ENCODE results near the gene SPDL1.
A peak's percentile ranks its signal among the peaks of the same experiment; 100 is the strongest.

The SPDL1 gene

DNA sequence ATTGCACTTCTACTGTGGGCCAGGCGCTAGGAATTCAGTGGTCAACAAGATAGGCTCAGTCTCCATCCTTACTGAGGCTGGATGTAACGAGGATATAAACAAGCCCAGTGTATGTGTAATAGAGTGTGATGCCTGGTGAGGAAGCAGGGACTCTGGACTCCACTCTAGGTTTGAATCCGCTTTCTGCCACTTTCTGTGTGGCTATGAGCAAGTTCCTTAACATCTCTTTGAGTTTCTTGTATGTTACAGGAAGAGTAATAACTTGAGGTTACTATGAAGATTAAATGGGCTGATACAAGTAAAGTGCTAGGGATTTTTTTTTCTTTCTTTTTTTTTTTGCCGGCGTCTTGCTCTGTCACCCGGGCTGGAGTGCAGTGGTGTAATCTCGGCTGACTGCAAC, 65.9 kb downstream of the SPDL1 start:
- DNase-seq (ENCODE audit: low spot score): no peak
- TF ChIP-seq, protein P1, sequence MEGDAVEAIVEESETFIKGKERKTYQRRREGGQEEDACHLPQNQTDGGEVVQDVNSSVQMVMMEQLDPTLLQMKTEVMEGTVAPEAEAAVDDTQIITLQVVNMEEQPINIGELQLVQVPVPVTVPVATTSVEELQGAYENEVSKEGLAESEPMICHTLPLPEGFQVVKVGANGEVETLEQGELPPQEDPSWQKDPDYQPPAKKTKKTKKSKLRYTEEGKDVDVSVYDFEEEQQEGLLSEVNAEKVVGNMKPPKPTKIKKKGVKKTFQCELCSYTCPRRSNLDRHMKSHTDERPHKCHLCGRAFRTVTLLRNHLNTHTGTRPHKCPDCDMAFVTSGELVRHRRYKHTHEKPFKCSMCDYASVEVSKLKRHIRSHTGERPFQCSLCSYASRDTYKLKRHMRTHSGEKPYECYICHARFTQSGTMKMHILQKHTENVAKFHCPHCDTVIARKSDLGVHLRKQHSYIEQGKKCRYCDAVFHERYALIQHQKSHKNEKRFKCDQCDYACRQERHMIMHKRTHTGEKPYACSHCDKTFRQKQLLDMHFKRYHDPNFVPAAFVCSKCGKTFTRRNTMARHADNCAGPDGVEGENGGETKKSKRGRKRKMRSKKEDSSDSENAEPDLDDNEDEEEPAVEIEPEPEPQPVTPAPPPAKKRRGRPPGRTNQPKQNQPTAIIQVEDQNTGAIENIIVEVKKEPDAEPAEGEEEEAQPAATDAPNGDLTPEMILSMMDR (IDR thresholded peaks at IDR 0.05; ENCODE audit: extremely low read depth, missing control alignments): no peak

DNA sequence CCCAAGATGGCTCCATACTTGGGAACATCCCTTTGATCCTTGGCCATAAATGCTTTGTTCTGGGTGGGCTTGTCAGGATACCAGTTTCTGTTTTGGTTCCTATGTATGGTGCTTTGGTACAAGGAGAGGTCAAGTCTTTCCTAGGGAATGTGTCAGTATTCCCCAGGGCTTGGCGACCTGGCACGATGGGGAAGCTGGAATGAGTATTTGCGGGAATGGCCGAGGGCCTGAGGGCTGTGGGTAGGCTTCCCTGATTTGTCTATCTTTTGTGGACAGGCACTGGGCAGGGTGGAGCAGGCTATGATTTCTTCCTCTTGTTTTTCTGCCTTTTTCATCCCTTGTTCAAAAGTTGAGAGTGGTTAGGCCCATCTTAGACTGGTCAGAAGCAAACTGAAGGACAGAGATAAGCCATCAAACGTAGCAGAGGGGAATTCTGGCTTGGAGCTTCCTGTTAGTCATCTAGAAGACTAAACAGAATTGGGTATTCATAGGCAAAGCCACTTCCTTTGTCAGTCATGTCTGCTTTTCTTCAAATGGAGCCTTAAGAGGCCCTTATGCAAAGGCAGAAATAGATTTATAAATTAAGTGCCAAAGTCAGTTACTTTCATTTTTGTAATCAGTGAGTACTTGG, 67.2 kb downstream of the SPDL1 start:
- DNase-seq (ENCODE audit: low spot score): peak; percentile 51
- TF ChIP-seq, protein P1 (IDR thresholded peaks at IDR 0.05; ENCODE audit: extremely low read depth, missing control alignments): no peak

DNA sequence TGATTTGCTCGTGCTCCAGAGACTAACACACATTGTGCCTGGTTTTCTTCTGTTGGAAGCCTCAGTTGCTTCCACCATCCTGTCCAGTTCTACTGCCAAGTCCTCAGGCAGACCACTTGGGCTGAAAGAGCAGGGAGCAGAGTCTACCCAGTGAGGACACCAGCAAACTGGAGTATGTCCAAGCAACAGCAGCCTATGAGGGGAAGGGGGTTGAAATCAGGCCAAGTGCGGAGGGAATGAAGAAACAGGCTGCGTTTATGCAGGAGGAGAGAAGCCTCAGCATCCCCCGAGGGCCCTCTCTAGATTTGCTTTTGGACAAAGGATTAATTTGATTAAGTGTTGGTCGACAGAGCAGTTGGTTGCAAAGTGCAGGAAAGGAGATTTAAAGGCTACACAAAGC, 68.0 kb downstream of the SPDL1 start:
- DNase-seq (ENCODE audit: low spot score): no peak
- TF ChIP-seq, protein P1 (IDR thresholded peaks at IDR 0.05; ENCODE audit: extremely low read depth, missing control alignments): no peak

DNA sequence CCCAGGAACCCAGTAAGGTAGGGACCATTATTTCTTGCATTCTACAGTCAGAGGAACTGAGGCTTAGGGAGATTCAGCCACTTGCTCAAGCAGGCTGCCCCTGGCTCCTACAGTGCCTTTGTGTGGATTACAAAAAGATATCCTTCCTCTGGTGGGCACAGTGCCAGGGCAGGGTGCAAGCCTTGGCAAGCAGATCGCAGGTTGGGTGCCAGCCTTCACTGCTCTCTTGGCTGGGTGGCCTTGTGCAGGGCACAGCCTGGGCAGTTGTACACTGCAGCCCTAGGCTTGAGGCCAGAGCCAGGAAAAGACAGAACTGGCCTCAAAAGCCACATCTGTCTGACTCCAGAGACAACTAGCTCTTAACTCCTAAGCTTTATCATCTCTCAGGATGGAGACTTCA, 68.5 kb downstream of the SPDL1 start:
- TF ChIP-seq, protein P1 (IDR thresholded peaks at IDR 0.05; ENCODE audit: extremely low read depth, missing control alignments): no peak
- DNase-seq (ENCODE audit: low spot score): no peak

DNA sequence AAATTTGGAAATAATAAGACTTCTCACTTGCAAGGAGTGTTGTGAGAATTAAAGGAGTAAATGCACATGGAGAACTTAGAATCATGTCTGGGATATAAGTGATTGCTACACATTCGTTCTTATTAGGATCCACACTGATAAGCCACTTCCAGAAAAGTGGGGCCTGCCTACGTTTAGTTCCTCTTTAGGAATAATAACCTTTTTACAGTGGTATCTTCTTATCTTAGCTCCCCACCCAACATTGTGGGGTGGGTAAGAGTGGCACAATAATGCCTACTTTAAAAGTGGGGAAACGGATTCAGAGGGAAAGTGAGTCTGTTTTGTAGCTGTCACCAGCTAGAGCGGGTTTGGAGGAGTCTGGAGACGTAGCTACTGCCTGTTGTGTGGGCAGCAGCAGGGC, 69.5 kb downstream of the SPDL1 start:
- TF ChIP-seq, protein P1 (IDR thresholded peaks at IDR 0.05; ENCODE audit: extremely low read depth, missing control alignments): no peak
- no peak for DNase-seq (ENCODE audit: low spot score)
